Panc1 (cell line): ENCODE data around the gene ZNF558. TPM values are rescaled to one million over a fixed set of nuclear protein-coding genes. Genes with fewer than 3 reads are reported as not detected.
"Not testable (repeated sequence)": the region's sequence is repeated elsewhere in the genome, so short reads cannot be mapped to it uniquely, and the experiment has no call there.

Experiments used
- ATAC-seq: fragments of 200-7000 bp; cut with Tn5 transposase; 2 replicates; pipeline ENCODE4 v1.9.1; 2020; ENCODE audit warnings: mild to moderate bottlenecking, moderate library complexity
- BruUV-seq: library from RNA; stranded (reverse); fragments of 400-500 nt; replicated peaks from 2 replicates; lab custom pipeline; 2021; lab: Mats Ljungman, UMichigan
- CTCF ChIA-PET: fragments of 300-600 bp; sonication (Branson Sonifier 250); formaldehyde crosslinking; loops from one replicate; lab custom pipeline; 2022; ENCODE audit warnings: antibody characterized with exemption; lab: Charles Lee
- POLR2A ChIA-PET: fragments of 300-600 bp; sonication (Branson Sonifier 250); formaldehyde crosslinking; loops from one replicate; lab custom pipeline; 2022; ENCODE audit warnings: antibody characterized with exemption; lab: Charles Lee
- DNase-seq: peaks from one replicate; pipeline ENCODE4 v3.0.0-alpha.2; 2010; ENCODE audit warnings: low read depth, low spot score
- H3K27ac ChIP-seq: 2 replicates; pipeline ENCODE4 v1.5.1; 2011; ENCODE audit warnings: mild to moderate bottlenecking, low read length, inconsistent platforms
- H3K27me3 ChIP-seq: fragments of 200-500 bp; sonication (Bioruptor generic); 2 replicates; pipeline ENCODE4 v1.6.0; 2014; ENCODE audit warnings: low read length, inconsistent platforms; ENCODE audit not compliant: control insufficient read depth, insufficient read depth
- H3K36me3 ChIP-seq: fragments of 200-500 bp; sonication (Bioruptor generic); 2 replicates; pipeline ENCODE4 v1.5.1; 2014; ENCODE audit warnings: inconsistent platforms, mild to moderate bottlenecking, low read length, moderate library complexity; ENCODE audit not compliant: control insufficient read depth, insufficient read depth
- H3K4me1 ChIP-seq: 2 replicates; pipeline ENCODE4 v1.5.1; 2011; ENCODE audit warnings: inconsistent platforms, mild to moderate bottlenecking, low read length, moderate library complexity; ENCODE audit not compliant: control insufficient read depth, insufficient read depth
- H3K4me3 ChIP-seq, 2 experiments: 2 replicates each; pipeline ENCODE4 v1.5.1; 2011 to 2012; ENCODE audit warnings: low read depth in 2 of 2, low read length in 2 of 2, mild to moderate bottlenecking in 2 of 2, inconsistent platforms in 1 of 2, moderate library complexity in 1 of 2
- H3K9me3 ChIP-seq: fragments of 200-500 bp; sonication (Bioruptor generic); 2 replicates; pipeline ENCODE4 v1.5.1; 2014; ENCODE audit warnings: low read depth, mild to moderate bottlenecking, inconsistent platforms, low read length, moderate library complexity; ENCODE audit not compliant: control insufficient read depth, insufficient read depth
- POLR2AphosphoS5 ChIP-seq: IDR thresholded peaks from 2 replicates; pipeline ENCODE4 v1.6.1; 2012; ENCODE audit warnings: mild to moderate bottlenecking, low read depth, low read length, moderate library complexity
- SIN3A ChIP-seq: IDR thresholded peaks from 2 replicates; pipeline ENCODE4 v1.6.1; 2012; ENCODE audit warnings: low read depth, mild to moderate bottlenecking, low read length, moderate library complexity, borderline replicate concordance; ENCODE audit not compliant: insufficient read depth
- TCF7L2 ChIP-seq: IDR thresholded peaks from 2 replicates; pipeline ENCODE4 v1.6.1; 2011; ENCODE audit warnings: mild to moderate bottlenecking, low read depth, low read length, inconsistent platforms
- in situ Hi-C: cut with HindIII; loops from 2 replicates; pipeline ENCODE4 v1.10.0; 2016; ENCODE audit warnings: low sequenced_read_pairs, low pct_unique_long_range_greater_than_20kb
- intact Hi-C: fragments of 100-400 bp; cut with micrococcal nuclease; formaldehyde crosslinking; loops from one replicate; pipeline ENCODE4 v1.10.0; 2022; ENCODE audit not compliant: unreplicated experiment
- total RNA-seq: library from RNA; stranded (reverse); gene quantifications from one replicate; pipeline ENCODE4 v1.2.1, GENCODE V29; 2021; ENCODE audit not compliant: unreplicated experiment
- TF ChIP-seq, protein P1 (sequence below): fragments of 450-650 bp; IDR thresholded peaks from 2 replicates; pipeline ENCODE4 v1.5.1; 2017; ENCODE audit warnings: mild to moderate bottlenecking
- TF ChIP-seq, protein P2 (sequence below), 2 experiments: IDR thresholded peaks; 2 replicates each; pipeline ENCODE4 v1.6.1; 2011 to 2012; ENCODE audit warnings: low read depth in 2 of 2, control low read depth in 1 of 2, low read length in 1 of 2, mild to moderate bottlenecking in 1 of 2, moderate library complexity in 1 of 2; ENCODE audit not compliant: insufficient read depth in 1 of 2

ZNF558 gene
- total RNA-seq, 1 experiment from 2014 or later = 43.3 TPM

DNA sequence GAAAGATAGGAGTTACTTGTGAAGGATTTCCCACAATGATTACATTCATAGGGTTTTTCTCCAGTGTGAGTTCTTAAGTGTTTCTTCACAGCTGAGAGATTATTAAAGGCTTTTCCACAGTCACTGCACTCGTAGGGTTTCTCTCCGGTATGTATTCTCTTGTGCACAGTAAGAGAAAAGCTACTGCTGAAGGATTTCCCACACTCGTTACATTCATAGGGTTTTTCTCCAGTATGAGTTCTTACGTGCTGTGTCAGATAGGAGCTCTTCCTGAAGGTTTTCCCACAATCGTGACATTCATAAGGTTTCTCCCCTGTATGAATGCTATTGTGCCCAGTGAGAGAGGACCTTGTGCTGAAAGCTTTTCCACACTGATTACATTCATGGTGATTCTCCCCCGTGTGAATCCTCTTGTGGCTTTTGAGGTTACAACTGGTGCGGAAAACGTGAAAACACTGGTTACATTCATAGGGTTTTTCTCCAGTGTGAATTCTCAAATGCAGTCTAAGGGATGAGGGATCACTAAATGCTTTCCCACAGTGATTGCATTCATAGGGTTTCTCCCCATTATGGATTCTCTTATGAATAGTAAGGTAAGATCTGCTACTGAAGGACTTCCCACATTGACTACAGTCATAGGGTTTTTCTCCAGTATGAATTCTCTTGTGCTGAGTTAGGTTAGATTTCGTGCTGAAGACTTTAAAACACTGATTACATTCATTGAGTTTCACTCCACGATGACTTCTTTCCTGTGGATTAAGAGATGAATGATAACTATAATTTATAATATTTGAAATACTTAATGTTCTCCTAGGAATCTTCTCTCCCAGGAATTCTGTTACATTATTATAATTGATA, 20.6 kb downstream of the ZNF558 start (continued):
- no peak for TF ChIP-seq POLR2AphosphoS5

DNA sequence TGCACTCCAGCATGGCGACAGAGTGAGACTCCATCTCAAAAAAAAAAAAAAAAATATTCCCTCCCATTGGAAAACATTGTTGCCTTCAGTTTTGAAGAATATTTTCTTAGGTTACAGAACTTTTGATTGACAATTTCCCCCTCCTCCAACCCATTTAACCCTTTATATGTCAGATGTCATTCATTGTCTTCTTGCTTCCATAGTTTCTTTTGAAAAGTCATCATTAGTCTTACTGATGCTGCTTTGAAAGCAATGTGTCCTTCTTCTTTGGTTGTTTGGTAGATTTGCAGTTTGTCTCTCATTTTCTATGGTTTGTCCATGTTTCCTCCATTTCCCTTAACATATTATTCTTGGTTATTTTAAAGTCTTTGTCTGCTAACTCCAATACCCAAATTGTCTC, 25.4 kb downstream of the ZNF558 start:
- Histone ChIP-seq H3K4me3 (no peak overlapping the region), H3K27me3 (no peaks in the 10 kb centered on the region), H3K27ac (no peak overlapping the region), H3K36me3 (peaks cover 2% of the 10 kb centered on the region), H3K9me3 (peaks cover 43% of the 10 kb centered on the region), H3K4me1 (no peaks in the 10 kb centered on the region)
- in situ Hi-C loops = no loop called here
- POLR2A ChIA-PET = no interaction called here
- CTCF ChIA-PET = no interaction called here
- no TSS peak for BruUV-seq
- DNase-seq = no peak
- TF ChIP-seq, protein P1, sequence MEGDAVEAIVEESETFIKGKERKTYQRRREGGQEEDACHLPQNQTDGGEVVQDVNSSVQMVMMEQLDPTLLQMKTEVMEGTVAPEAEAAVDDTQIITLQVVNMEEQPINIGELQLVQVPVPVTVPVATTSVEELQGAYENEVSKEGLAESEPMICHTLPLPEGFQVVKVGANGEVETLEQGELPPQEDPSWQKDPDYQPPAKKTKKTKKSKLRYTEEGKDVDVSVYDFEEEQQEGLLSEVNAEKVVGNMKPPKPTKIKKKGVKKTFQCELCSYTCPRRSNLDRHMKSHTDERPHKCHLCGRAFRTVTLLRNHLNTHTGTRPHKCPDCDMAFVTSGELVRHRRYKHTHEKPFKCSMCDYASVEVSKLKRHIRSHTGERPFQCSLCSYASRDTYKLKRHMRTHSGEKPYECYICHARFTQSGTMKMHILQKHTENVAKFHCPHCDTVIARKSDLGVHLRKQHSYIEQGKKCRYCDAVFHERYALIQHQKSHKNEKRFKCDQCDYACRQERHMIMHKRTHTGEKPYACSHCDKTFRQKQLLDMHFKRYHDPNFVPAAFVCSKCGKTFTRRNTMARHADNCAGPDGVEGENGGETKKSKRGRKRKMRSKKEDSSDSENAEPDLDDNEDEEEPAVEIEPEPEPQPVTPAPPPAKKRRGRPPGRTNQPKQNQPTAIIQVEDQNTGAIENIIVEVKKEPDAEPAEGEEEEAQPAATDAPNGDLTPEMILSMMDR = no peak
- intact Hi-C loops = no loop called here
- no peak for ATAC-seq

DNA sequence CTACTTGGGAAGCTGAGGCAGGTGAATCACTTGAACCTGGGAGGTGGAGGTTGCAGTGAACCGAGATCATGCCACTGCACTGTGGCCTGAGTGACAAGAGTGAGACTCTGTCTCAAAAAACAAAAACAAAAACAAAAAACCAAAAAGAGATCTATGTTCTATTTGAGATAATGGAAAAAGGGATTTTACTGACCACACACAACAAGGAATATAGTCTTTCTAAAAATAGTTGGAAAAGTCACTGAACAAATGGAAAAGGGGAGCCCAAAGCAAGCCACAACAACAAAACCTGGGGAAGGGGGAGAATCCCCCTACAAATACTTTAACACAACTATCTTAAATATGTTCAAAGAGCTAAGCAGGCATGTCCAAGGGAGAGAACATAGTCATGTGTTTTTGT, 37.3 kb downstream of the ZNF558 start:
- H3K9me3 ChIP-seq = no peaks in the 10 kb centered on the region
- POLR2A ChIA-PET = no interaction called here
- H3K36me3 ChIP-seq = no peaks in the 10 kb centered on the region
- H3K27me3 ChIP-seq = no peaks in the 10 kb centered on the region
- BruUV-seq = no TSS peak
- in situ Hi-C loops (no loop called here), intact Hi-C loops (no loop called here)
- H3K4me3 ChIP-seq = no peak overlapping the region
- no peaks in the 10 kb centered on the region for H3K4me1 ChIP-seq
- no peak for TF ChIP-seq TCF7L2
- TF ChIP-seq, protein P1 = no peak
- TF ChIP-seq POLR2AphosphoS5 = no peak
- TF ChIP-seq, protein P2, sequence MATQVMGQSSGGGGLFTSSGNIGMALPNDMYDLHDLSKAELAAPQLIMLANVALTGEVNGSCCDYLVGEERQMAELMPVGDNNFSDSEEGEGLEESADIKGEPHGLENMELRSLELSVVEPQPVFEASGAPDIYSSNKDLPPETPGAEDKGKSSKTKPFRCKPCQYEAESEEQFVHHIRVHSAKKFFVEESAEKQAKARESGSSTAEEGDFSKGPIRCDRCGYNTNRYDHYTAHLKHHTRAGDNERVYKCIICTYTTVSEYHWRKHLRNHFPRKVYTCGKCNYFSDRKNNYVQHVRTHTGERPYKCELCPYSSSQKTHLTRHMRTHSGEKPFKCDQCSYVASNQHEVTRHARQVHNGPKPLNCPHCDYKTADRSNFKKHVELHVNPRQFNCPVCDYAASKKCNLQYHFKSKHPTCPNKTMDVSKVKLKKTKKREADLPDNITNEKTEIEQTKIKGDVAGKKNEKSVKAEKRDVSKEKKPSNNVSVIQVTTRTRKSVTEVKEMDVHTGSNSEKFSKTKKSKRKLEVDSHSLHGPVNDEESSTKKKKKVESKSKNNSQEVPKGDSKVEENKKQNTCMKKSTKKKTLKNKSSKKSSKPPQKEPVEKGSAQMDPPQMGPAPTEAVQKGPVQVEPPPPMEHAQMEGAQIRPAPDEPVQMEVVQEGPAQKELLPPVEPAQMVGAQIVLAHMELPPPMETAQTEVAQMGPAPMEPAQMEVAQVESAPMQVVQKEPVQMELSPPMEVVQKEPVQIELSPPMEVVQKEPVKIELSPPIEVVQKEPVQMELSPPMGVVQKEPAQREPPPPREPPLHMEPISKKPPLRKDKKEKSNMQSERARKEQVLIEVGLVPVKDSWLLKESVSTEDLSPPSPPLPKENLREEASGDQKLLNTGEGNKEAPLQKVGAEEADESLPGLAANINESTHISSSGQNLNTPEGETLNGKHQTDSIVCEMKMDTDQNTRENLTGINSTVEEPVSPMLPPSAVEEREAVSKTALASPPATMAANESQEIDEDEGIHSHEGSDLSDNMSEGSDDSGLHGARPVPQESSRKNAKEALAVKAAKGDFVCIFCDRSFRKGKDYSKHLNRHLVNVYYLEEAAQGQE (IDR thresholded peaks at IDR 0.05; ENCODE audit: insufficient read depth in 1 of 2, low read depth in 2 of 2, low read length in 1 of 2) = no peak
- no peak for TF ChIP-seq SIN3A
- no peak overlapping the region for H3K27ac ChIP-seq
- no peak for DNase-seq
- no peak for ATAC-seq
- CTCF ChIA-PET = no interaction called here

DNA sequence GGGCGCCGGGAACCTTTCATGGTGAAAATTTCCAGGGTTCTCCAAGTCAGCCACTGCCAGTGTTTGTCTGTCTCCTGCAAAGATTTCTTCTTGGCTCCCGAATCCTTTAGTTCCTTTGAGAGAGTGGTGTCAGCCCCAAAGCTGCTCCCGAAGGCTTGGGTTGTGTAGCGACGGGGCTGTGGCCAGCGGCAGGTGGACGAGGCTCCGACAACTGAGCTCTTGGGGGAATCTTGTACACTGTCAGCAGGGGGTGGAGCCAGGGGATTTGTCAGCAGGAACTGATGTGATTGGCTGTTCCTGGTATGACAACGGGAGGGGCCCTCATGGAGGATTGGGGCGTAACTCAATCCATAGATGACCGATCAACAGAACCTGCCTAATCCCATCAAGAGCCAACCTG, 58.5 kb downstream of the ZNF558 start:
- in situ Hi-C loops, H3K27ac ChIP-seq, ATAC-seq, DNase-seq, H3K4me1 ChIP-seq, intact Hi-C loops, CTCF ChIA-PET, H3K36me3 ChIP-seq, H3K4me3 ChIP-seq, BruUV-seq, H3K9me3 ChIP-seq, H3K27me3 ChIP-seq, POLR2A ChIA-PET: not testable (repeated sequence)

DNA sequence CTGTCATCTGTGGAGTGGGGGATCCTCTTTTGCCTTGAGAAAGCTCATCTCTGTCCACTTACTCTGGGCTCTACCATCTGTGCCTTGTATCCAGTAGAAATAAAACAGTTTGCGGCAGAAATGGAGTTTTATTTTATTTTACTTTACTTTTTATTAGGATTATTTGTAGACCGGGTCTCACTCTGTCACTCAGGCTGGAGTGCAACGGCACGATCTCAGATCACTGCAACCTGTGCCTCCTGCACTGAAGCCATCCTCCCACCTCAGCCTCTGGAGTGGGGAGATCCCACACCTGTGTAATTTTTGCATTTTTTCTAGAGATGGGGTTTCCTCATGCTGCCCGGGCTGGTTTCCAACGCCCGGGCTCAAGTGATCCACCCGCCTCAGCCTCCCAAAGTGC, 62.8 kb downstream of the ZNF558 start:
- ATAC-seq, intact Hi-C loops, DNase-seq, H3K27ac ChIP-seq, H3K27me3 ChIP-seq, in situ Hi-C loops, CTCF ChIA-PET, H3K9me3 ChIP-seq, BruUV-seq, POLR2A ChIA-PET, H3K4me1 ChIP-seq, H3K36me3 ChIP-seq, H3K4me3 ChIP-seq: not testable (repeated sequence)
